Measurements from ENCODE around the gene CPLX1. TPM values are rescaled to one million over a fixed set of nuclear protein-coding genes. Genes with fewer than 3 reads are reported as not detected.

The CPLX1 gene
- total RNA-seq, 6 experiments from 2014 or later: 0.12 to 0.32 (median 0.20) TPM; not detected in 1

GRCh38 chr4:859496-859895 lies 33.6 kb upstream of the CPLX1 start:
- Mint-ChIP-seq H3K4me1 (ENCODE audit: low read depth) (no peaks in the 10 kb centered on the region), H3K4me3 (no peak overlapping the region), H3K36me3 (ENCODE audit: low read depth) (peaks cover 57% of the 10 kb centered on the region), H3K9me3 (no peaks in the 10 kb centered on the region), H3K27me3 (ENCODE audit: insufficient read depth) (no peaks in the 10 kb centered on the region), H3K27ac (no peak overlapping the region)
- no peak for DNase-seq
- no peak for TF ChIP-seq CTCF (IDR thresholded peaks at IDR 0.05)

GRCh38 chr4:858831-859451 lies 33.0 kb upstream of the CPLX1 start:
- Mint-ChIP-seq H3K4me1 (ENCODE audit: low read depth) (no peaks in the 10 kb centered on the region), H3K9me3 (no peaks in the 10 kb centered on the region), H3K27me3 (ENCODE audit: insufficient read depth) (no peaks in the 10 kb centered on the region), H3K4me3 (no peak overlapping the region), H3K36me3 (ENCODE audit: low read depth) (peaks cover 63% of the 10 kb centered on the region), H3K27ac (no peak overlapping the region)
- DNase-seq: no peak
- no peak for TF ChIP-seq CTCF (IDR thresholded peaks at IDR 0.05)

- Mint-ChIP-seq H3K4me1 (ENCODE audit: low read depth) (no peaks in the 10 kb centered on the region), H3K36me3 (ENCODE audit: low read depth) (peaks cover 58% of the 10 kb centered on the region), H3K27me3 (ENCODE audit: insufficient read depth) (no peaks in the 10 kb centered on the region), H3K27ac (no peak overlapping the region), H3K9me3 (no peaks in the 10 kb centered on the region), H3K4me3 (no peak overlapping the region)
- TF ChIP-seq CTCF (IDR thresholded peaks at IDR 0.05): no peak
- DNase-seq: no peak
Observed at GRCh38 chr4:858041-858481, 32.1 kb upstream of the CPLX1 start.

- no peak for DNase-seq
- Mint-ChIP-seq H3K27me3 (ENCODE audit: insufficient read depth) (no peaks in the 10 kb centered on the region; the same call in 1 of the 2 replicates), H3K4me3 (no peak overlapping the region), H3K4me1 (ENCODE audit: low read depth) (no peaks in the 10 kb centered on the region), H3K36me3 (ENCODE audit: low read depth) (peaks cover 52% of the 10 kb centered on the region), H3K9me3 (no peaks in the 10 kb centered on the region), H3K27ac (no peak overlapping the region)
- TF ChIP-seq CTCF (IDR thresholded peaks at IDR 0.05): no peak
Observed at GRCh38 chr4:857461-857860, 31.5 kb upstream of the CPLX1 start.

- Mint-ChIP-seq H3K27ac (no peak overlapping the region), H3K27me3 (ENCODE audit: insufficient read depth) (no peaks in the 10 kb centered on the region; the same call in 1 of the 2 replicates), H3K9me3 (no peaks in the 10 kb centered on the region), H3K4me1 (ENCODE audit: low read depth) (no peaks in the 10 kb centered on the region), H3K4me3 (no peak overlapping the region), H3K36me3 (ENCODE audit: low read depth) (peaks cover 44% of the 10 kb centered on the region)
- no peak for TF ChIP-seq CTCF (IDR thresholded peaks at IDR 0.05)
- DNase-seq: no peak
Observed at GRCh38 chr4:856225-856901, 30.4 kb upstream of the CPLX1 start.

Data from HFFc6 (cell line).